ENCODE measurements around the gene RNF212. TPM values are rescaled to one million over a fixed set of nuclear protein-coding genes. Genes with fewer than 3 reads are reported as not detected.

Gene RNF212
- total RNA-seq, 4 donors from 2014 or later = 3.8 to 9.7 (median 7.3) TPM

DNA sequence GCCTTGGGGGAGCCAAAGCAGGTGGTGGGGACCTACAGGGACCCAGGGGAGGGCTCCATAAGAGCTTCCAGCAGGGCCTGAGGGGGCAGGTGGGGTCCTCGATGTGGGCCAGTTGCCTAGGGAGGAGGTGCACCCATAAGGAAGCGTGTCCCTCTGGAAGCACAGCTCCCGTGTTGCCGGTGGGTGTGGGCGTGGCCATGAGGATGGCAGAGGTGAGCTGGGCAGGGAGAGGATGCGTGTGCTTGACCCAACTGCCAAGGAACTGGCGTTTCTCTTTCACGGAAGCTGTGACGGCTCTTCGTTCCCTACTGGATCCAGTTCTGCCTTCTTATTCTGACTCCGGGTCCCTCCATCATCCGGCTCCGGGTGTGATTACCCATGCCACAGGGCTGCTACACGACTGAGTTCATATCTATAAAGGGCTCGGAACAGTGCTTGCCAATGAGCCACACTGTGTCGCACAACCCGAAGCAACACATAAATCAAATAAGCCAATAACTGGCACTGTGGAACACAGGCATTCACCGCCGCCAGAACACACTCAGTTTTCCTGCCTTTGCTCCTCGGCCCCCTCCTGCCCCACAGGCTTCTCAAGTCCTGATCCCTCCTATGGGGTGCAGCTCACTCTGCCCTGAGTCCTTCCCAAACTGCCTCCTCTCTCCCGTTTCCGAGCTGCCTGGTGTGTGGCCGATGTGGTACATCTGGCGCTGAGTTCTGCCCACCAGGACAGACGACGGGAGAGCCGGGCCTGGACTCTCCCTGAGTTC lies 35.5 kb downstream of the RNF212 start:
- Histone ChIP-seq H3K9me3 (no peaks in the 10 kb centered on the region), H3K27me3 (peaks cover 0 to 65% (median 0%) of the 10 kb centered on the region in 4 donors), H3K4me1 (no peaks in the 10 kb centered on the region), H3K4me3 (no peak overlapping the region), H3K27ac (replicated peaks in 1 of 4) (no peak overlapping the region), H3K36me3 (no peaks in the 10 kb centered on the region)
- 81% methylated on average over 27 of the region's 27 CpGs for WGBS
- TF ChIP-seq POLR2A (IDR thresholded peaks at IDR 0.05; ENCODE audit: low read depth) (no peak), EP300 (IDR thresholded peaks at IDR 0.05) (no peak), POLR2AphosphoS5 (IDR thresholded peaks at IDR 0.05) (no peak)
- TF ChIP-seq, protein P1, sequence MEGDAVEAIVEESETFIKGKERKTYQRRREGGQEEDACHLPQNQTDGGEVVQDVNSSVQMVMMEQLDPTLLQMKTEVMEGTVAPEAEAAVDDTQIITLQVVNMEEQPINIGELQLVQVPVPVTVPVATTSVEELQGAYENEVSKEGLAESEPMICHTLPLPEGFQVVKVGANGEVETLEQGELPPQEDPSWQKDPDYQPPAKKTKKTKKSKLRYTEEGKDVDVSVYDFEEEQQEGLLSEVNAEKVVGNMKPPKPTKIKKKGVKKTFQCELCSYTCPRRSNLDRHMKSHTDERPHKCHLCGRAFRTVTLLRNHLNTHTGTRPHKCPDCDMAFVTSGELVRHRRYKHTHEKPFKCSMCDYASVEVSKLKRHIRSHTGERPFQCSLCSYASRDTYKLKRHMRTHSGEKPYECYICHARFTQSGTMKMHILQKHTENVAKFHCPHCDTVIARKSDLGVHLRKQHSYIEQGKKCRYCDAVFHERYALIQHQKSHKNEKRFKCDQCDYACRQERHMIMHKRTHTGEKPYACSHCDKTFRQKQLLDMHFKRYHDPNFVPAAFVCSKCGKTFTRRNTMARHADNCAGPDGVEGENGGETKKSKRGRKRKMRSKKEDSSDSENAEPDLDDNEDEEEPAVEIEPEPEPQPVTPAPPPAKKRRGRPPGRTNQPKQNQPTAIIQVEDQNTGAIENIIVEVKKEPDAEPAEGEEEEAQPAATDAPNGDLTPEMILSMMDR (IDR thresholded peaks at IDR 0.05) = no peak
- DNase-seq (ENCODE audit: extremely low spot score) = no peak
- intact Hi-C loops (cut with DNase I) = no loop called here

DNA sequence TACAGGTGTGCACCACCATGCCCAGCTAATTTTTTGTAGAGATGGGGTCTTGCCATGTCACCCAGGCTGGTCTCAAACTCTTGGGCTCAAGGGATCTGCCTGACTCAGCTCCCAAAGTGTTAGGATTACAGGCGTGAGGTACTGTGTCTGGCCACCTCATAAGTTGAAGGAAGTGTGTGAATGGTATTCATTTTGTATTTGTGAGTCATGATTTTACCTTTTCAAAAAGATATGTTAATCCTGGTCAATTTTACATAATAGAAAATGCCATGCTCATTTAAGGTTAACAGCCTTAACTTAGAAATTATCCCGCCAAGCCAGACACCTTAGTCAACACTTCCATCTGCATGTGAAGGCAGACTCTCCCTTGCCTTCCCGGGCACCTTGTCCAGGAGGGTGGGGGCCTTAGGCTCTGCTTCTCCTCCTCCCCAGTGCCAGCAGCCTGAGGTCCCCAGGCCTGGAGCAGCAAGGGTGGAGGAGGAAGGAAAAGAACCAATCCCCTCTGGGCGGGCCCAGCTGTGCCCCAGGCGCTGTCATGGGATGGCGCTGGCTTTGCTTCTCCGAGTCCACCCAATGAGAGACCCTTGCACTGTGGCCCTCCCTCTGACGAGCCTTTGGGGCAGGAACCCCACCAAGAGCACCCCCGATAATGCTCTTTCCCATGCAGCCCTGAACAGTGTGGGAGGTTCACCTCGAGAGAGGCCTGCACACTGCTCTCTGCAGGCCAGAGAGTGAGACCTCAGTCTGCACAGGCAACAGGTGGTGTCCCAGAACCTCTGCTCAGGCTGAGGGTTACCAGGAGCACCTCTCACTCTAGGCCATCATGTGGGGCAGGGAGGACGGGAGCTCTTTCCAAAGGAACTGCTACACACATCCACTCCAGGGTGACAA lies 37.3 kb downstream of the RNF212 start:
- H3K4me1 ChIP-seq = no peaks in the 10 kb centered on the region
- TF ChIP-seq POLR2A (IDR thresholded peaks at IDR 0.05; ENCODE audit: low read depth) (no peak), POLR2AphosphoS5 (IDR thresholded peaks at IDR 0.05) (no peak), EP300 (IDR thresholded peaks at IDR 0.05) (no peak)
- TF ChIP-seq, protein P1 (IDR thresholded peaks at IDR 0.05) = no peak
- H3K4me3 ChIP-seq = no peak overlapping the region
- no peaks in the 10 kb centered on the region for H3K36me3 ChIP-seq
- intact Hi-C loops (cut with DNase I) = no loop called here
- H3K27me3 ChIP-seq = peaks cover 0 to 58% (median 0%) of the 10 kb centered on the region in 4 donors
- WGBS = 72% methylated on average over 11 of the region's 11 CpGs
- H3K9me3 ChIP-seq = no peaks in the 10 kb centered on the region
- H3K27ac ChIP-seq (replicated peaks in 1 of 4) = no peak overlapping the region
- no peak for DNase-seq (ENCODE audit: extremely low spot score)

DNA sequence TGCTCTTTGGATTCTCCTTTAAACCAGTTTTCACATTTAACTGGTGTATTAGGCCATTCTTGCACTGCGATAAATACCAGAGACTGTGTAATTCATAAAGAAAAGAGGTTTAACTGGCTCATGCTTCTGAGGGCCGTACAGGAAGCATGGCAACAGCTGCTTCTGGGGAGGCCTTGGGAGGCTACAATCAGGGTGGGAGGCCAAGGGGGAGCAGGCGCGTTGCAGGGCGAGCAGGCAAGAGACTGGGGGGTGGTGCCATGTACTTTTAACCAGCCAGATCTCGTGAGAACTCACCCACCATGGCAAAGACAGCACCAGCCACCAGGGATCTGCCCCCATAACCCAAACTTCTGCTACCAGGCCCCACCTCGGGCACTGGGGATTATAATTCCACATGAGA lies 38.1 kb downstream of the RNF212 start:
- 67% methylated on average over 7 of the region's 7 CpGs for WGBS
- intact Hi-C loops (cut with DNase I) = no loop called here
- DNase-seq (ENCODE audit: extremely low spot score) = no peak

DNA sequence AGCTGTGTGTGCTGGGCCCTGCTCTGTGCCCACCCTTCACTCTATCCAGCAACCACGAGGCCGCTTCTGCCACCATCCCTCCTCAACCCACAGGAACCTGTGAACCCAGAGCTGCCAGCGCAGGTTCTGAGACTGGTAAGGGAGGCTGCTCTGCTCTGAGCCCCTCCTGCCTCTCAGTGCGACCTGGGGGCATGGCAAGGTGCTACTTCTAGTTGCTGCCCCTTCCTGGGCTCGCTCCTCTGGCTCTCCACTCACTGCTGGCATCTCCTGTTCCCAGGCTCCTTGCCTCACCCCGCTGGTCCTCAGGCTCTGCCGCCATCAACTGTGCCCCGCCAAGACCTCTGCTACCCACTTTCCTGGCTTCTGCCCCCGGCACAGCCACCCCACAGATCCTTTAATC lies 39.3 kb downstream of the RNF212 start:
- H3K9me3 ChIP-seq = no peaks in the 10 kb centered on the region

More for the DNA sequence above, 38.1 kb downstream of the RNF212 start:
- Histone ChIP-seq H3K4me1 (no peaks in the 10 kb centered on the region), H3K4me3 (no peak overlapping the region), H3K9me3 (no peaks in the 10 kb centered on the region), H3K27ac (replicated peaks in 1 of 4) (no peak overlapping the region), H3K36me3 (no peaks in the 10 kb centered on the region), H3K27me3 (peaks cover 0 to 54% (median 0%) of the 10 kb centered on the region in 4 donors)
- TF ChIP-seq POLR2A (IDR thresholded peaks at IDR 0.05; ENCODE audit: low read depth) (no peak), POLR2AphosphoS5 (IDR thresholded peaks at IDR 0.05) (no peak), EP300 (IDR thresholded peaks at IDR 0.05) (no peak)
- TF ChIP-seq, protein P1 (IDR thresholded peaks at IDR 0.05) = no peak

More for the DNA sequence above, 39.3 kb downstream of the RNF212 start:
- WGBS = 89% methylated on average over 9 of the region's 9 CpGs
- Histone ChIP-seq H3K27me3 (peaks cover 0 to 48% (median 0%) of the 10 kb centered on the region in 4 donors), H3K4me3 (no peak overlapping the region), H3K36me3 (no peaks in the 10 kb centered on the region), H3K4me1 (no peaks in the 10 kb centered on the region), H3K27ac (replicated peaks in 1 of 4) (no peak overlapping the region)
- no peak for DNase-seq (ENCODE audit: extremely low spot score)
- intact Hi-C loops (cut with DNase I) = no loop called here
- TF ChIP-seq EP300 (IDR thresholded peaks at IDR 0.05) (no peak), POLR2AphosphoS5 (IDR thresholded peaks at IDR 0.05) (no peak), POLR2A (IDR thresholded peaks at IDR 0.05; ENCODE audit: low read depth) (no peak)
- TF ChIP-seq, protein P1 (IDR thresholded peaks at IDR 0.05) = no peak

Measured in esophagus muscularis mucosa (tissue), 4 donors.